GM21526 (cell line): Measurements from ENCODE around the gene C1QTNF9B.
"Not testable (repeated sequence)": the region's sequence is repeated elsewhere in the genome, so short reads cannot be mapped to it uniquely, and the experiment has no call there.

Experiments
- ATAC-seq: cut with Tn5 transposase; IDR thresholded peaks from one replicate; pipeline ENCODE4 v1.9.1; 2021; ENCODE audit warnings: moderate library complexity; ENCODE audit not compliant: unreplicated experiment, low FRiP score

Gene C1QTNF9B

DNA sequence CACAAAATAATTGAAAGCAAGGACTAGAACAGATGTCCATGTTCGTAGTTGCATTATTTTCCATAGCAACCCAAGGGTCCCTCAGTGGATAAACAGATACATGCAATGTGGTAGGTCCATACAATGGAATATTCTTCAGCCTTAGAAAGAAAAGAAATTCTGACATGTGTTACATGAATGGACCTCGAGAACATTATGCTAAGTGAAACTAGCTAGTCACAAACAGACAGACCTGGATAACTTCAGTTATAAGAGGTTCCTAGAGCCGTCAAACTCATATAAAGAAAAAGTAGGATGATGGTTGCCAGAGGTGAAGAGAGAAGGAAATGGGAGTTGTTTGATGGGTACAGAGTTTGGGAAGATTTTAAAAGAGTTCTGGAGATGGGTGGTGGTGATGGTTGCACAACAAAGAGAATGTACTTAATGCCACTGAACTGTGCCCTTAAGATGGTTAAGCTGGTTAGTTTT is at the start of gene C1QTNF9B:
Gene C1QTNF9B (minus strand): TSS at position 51 of the 468 bp plus-strand sequence.
- not testable (repeated sequence) for ATAC-seq

DNA sequence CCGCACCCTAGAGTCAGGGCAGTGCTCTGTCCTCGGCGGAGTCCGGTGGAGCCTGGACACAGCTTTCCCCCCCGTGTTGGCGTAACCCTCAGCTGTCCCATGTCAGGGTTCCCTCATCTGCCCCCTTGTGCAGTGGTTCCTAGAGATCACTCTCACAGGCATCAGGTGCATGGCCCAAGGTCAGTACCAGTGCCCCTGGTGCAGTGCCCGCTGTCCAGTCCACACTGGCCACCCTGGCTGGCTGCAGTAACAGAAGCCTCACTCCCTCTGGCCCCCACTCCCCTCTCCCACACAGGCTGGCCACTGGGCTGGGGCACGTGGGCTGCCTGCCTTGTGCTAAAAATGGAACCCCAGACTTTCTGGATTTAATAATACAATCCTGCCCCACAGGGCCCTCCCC is 49.6 kb upstream of the C1QTNF9B start:
- no peak for ATAC-seq

DNA sequence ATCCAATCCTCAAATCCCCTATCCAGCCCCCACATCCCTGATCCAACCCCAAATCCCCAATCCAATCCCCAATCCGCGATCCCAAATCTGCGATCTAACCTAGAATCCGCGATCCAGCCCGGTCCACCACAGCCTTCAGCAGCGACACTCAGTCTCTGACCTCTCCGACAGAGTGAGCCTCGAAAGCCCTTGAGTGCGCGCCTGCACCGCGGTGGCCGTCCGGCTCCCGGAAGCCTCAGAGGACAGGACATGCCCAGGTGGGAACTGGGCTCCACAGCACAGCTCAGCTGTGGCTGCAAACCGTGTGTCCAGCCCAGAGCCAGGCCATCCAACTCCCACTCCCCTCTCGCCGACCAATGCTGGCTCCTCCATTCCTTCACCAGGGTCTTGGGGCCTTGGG is 48.8 kb upstream of the C1QTNF9B start:
- ATAC-seq: no peak

DNA sequence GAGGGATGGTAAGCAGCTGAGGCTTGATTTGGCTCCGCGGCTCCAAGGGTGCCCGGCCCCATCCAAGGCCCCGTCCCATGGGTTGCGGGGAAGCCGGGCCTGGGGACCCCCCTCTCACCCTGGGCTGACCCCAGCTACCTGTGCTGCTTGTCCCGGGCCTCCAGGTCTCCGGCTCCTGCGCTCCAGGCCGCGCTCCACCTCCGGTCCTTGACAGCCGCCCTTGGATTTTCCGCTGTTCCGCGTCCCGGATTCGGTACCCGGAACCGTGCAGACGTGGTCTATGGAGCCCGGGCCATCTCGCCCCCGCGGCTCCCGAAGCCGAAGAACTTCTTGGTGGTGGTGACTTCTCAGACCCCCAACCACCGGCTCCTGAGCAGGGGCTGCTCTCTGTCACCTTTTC is 48.3 kb upstream of the C1QTNF9B start:
- no peak for ATAC-seq

DNA sequence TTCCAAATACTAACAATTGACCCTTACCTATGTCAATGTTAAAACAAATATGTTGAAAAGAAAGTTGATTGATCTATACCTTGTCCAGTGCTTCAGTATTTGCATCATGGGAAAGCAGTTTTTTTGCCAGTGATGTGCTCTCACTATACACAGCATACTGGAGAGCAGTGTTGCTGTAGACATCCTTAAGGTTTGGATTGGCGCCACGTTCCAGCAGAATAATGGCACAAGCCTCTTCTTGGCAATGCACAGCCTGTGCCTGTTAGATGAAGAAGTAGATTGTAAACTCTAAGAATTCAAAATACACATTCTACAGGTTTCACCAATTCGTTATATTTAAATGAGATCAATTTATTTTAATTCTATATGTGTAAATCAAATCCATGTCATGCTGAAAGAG is 43.9 kb upstream of the C1QTNF9B start:
- no peak for ATAC-seq

DNA sequence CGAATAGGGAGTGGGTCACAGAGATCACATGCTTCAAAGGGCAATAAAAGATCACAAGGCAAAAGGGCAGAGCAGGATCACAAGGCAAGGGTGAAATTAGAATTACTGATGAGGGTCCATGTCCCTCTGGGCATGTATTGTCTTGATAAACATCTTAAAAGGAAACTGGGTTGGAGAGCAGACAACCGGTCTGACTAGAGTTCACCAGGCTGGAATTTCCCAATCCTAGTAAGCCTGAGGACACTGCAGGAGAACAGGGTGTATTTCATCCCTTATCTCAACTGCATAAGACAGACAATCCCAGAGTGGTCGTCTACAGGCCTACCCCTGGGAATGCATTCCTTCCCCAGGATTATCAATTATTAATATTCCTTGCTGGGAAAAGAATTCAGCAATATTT is 42.4 kb upstream of the C1QTNF9B start:
- not testable (repeated sequence) for ATAC-seq

DNA sequence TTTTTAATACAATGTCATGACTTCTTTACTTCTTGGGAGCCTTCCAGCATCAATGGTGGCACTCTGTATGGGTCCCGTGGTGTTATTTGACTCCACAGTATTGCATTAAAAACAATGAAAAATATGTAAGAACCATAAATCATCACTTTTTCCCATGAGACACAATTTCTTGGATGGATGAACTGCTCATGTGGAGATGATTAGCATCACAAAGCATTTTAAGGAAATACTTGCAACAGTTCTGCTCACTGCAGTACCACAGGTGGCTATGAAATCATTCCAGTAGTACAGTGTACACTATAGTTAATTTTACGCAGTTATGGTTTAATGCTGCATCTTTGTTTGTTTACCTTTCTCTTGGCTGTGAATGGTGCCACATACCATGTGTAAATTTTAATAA is 37.2 kb upstream of the C1QTNF9B start:
- no peak for ATAC-seq

DNA sequence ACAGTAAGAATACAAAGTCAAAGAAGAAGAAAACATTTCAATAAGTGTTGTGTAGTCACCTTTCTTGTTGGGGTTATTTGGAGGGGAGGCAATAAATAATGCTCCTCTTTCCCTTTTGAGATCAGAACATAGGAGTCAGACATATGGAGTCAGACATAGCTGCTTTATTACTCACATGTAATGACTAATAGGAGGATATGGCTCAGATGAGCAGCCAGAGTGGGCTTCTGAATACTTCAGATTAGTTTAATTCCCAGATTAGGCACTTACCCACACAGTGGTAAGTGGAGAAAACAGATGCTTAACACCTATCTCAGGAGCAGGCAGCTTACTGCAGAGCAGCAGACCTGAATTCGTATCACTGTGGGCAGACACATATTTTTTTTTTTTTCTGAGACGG is 31.7 kb upstream of the C1QTNF9B start:
- ATAC-seq: no peak

DNA sequence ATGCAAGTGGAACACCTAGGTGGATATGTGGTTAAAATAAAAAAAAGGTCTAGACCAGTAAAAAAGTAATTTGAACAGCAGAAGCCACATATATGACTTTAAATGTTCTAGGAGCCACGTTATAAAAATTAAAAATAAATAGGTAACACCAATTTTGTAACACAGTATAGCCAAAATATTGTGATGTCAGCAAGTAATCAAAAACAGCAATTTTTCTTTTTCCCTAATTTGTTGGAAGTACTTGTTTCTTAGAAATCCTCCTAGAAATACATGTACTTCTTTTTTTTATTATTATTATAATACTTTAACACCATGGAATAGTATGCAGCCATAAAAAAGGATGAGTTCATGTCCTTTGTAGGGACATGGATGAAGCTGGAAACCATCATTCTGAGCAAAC is 25.7 kb upstream of the C1QTNF9B start:
- ATAC-seq: no peak

DNA sequence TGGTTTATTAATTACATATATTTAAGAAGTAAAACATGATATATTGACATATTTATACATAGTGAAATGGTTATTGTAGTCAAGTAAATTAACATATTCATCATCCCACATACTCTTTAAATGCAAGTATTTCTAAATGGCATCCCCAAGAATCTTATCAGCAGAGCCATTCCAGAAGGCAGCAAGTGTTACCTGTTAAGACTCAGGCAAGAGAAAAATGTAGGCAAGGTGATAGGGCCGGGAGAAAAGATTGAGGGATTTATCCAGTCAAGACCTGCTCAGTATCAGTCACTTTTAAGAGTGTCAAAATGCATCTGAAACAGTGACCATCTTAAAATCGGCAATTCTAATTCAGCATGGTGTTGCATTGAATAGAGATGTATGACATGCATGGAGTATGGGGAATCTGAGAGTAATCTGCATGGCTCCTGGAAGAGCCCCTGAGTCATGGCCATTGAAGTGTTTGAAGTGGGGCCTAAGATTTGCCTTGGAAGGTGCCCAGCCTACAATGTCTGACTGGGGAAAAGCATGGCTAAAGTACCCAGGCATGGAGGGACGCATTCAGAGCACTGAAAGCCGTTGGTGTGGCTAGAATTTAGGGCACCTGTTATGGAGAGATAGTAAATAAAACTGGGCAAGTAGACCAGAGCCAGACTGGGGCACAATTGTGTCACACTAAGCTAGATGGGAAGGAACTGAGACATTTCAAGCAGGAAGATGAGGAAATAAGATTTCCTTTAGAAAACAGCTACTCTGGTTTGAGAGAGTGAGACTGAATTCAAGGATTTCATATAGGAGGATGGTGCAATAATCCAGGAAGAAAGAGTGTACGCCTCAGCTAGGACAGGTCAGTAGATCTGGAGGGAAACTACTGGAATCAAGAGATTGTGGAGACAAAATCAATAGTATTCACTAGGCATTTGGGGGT is 25.0 kb upstream of the C1QTNF9B start:
- ATAC-seq: no peak

DNA sequence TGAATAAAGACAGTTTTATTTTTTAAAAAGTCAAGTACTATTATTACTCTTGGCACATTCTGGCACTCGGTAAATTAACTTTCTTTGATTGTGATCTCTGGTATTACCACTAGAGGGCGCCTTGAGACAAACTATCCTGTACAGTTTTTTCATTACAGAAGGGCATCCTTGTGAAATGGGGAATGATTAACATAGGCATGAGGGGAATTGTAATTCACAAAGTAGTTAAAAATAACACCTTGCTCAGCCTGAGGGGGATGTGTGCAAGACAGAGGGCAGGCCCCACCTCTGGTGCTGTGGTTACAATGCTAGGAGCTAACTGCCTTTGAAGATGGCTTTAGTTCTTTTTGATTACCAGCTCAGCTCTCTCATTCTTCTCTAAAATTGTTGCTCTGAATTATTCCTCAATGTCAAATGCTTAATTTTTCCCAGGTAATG is 24.2 kb upstream of the C1QTNF9B start:
- no peak for ATAC-seq

DNA sequence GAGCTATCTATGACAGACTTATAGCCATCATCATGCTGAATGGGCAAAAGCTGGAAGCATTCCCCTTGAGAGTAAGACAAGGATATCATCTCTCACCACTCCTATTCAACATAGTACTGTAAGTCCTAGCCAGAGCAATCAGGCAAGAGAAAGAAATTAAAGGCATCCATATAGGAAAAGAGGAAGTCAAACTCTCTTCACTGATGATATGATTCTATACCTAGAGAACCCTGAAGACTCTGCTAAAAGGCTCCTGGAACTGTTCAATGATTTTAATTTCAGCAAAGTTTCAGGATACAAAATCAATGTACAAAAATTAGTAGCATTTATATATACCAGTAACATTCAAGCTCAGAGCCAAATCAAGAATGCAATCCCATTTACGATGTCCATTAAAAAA is 21.7 kb upstream of the C1QTNF9B start:
- no peak for ATAC-seq

DNA sequence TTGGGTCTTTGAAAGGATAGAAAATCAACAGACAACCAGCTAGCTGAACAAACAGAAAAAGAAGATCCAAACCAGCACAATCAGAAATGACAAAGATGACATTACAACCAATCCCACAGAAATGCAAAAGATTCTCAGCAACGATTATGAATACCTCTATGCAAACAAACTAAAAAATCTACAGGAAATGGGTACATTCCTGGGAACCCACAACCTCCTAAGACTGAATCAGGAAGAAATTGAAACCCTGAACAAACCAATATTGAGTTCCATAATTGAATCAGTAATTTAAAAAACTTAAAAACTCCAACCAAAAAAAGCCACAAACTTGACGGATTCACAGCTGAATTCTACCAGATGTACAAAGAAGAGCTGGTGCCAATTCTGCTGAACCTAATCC is 20.9 kb upstream of the C1QTNF9B start:
- no peak for ATAC-seq

DNA sequence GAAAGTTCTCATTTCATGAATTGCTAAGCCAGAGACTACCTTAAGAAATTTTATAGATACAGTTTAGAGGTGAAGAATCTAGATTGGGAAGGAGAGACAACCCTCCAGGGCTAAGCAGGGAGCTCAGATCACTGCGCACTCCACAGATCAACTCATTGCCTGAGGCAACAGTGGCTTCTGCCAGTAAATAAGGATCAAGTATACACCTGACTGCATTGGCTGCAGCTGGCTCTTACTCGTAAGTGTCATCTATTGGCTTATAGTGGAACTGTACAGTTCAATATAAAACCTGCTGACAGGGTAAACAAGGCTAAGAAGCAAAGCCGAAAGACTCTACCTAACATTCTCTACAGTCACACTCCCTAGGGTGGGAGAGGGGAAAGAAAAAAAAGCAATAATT is 18.0 kb upstream of the C1QTNF9B start:
- no peak for ATAC-seq

DNA sequence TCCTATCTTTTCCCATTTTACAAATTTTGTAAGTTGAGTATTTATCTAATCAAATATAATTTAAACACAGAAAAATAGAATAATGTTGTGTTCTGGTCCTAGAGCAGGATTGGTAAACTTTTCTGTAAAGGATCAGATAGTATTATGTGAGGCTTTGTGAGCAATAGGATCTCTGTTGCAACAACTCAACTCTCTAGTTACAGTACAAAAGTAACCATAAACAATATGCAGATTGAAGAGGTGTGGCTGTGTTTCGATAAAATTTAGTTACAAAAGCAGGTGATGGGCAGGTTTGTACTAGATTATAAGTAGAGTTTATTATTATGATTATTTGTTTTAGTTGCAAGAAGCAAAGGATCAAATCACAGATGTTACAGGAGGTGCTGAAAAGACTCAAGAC is 15.2 kb upstream of the C1QTNF9B start:
- ATAC-seq: no peak

DNA sequence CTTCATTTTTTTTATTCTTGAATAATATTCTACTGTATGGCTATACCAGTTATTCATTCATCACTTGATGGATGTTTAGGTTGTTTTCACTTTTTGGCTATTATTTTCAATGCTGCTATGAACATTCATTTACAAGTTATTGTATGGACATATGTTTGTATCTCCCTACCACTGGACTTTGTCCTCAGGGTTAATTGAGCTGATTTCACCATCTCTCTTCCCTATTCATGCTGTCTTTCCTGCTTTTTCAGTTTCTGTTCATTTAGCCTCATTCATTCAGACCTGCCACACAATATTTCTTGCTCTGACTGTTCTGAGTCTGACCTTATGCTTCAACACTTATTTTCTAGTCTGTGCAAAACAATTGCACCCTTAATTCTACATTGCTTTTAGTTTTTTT is 12.3 kb upstream of the C1QTNF9B start:
- no peak for ATAC-seq

DNA sequence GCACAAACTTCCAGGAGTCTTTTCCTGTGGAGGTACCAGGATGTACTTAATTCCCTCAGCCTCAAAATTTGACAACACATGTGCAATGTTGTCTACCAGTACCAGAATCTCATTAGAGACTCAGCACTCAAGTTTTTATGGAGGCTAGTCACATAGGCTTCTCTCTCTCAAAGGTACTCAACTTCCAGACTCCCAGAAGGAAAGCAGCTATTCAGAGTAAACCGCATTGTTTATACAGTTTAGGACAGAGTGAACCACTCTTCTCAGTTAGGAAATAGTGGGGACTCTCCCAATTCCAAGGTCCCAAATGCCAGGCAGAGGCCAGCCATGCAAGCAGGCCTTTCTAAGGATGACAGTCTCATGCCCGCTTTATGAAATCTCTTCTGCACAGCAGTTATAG is 8.5 kb upstream of the C1QTNF9B start:
- ATAC-seq: no peak

DNA sequence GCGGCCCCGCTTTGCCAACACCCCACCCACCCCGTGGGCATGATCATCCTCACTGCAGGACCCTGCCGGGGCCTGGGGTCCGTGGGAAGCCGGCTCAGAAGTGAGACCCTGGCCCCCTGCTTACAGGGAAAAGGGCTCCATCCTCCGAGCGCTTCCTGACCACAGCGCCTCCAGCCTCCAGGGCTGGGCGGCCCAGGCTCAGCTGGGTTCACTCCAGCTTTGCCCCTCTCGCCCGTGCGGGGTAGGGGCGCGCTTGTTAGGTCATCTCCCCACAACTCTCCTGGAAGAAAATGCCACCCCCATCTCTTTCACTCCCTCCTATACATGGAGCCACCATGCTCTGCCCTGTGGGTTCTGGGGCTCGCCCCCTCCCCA is 6.6 kb upstream of the C1QTNF9B start:
- ATAC-seq: no peak

DNA sequence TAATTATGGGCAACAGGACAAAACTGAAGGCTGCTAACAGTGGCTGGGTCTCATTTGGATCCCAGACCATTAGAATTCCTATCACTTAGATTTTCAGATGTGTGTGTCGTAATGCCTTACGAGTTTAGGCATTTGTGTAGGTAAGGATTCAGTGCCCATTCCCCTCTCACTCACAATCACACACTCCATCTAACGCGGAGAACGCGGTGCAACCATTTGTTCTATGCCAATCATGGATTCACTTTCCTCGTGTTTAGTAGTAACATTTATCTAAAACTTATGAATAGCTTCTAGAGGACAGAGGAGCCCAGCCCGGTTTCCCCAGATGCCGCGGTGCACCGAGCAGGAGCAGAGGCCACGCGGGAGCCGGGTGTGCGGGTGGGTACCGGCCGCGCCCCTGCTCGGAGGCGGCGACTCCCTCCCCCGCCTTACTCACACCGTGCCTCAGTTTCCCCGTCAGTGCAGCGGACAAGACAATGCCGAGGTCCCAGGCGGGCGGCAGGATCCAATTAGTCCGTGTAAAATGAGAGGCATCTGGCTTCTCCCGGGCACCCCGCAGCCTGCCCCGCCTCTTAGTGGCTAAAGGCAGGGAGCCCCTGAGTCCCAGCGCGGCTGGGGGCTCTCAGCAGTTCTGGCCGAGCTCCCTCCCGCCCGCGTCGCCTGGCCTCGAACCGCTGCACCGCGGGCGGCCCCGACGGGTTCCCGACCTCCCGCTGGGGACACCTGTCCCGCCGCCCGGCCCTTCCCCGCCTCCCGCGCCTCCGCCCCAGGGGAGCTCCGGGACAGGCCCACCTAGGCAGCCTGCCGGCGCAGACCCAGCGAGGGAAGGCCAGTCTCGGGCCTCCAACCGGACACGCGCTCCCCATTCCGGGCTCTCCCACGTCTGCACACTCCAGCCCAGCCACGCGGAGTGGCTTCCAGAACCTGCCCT is 5.9 kb upstream of the C1QTNF9B start:
- no peak for ATAC-seq

DNA sequence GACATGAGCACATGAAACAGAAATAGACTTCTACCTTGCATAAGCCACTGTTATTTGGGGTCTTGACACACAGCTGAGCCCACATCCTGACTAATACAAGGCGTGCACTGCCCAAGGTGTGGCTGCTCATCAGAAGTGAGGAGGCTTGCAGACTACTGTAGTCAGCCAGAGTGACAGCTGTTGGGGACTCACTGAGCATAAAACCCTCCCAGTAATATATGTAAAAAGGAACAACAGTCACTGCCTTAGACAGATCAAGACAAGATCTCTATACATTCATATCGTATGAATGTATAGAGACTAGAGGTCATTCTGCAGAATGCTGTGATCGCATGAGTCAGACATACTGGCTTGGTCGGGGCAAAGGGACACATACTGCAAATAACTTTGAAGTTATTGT is 4.1 kb upstream of the C1QTNF9B start:
- no peak for ATAC-seq

DNA sequence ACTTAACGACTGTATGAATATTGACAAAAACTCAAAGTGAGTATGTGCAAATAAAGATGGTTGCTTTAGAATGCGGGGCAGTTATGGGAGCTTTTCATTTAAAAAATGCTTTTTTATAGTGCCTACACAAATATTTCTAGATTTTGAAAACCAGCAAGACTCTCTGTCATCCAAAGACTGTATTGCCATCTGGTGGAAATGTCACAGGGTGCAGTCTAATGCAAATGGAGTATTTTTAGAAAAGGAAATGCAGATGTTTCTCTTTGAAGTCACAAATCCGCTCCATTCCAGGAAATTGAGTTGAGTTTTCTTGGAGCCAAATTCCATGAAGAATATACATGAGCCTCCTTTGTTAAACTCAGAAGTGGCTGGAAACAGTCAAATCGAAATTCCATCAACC is 2.3 kb upstream of the C1QTNF9B start:
- no peak for ATAC-seq
